SJSA1 (cell line): ENCODE measurements around the gene METRN. TPM values are rescaled to one million over a fixed set of nuclear protein-coding genes. Genes with fewer than 3 reads are reported as not detected.
A peak's percentile ranks its signal among the peaks of the same experiment; 100 is the strongest.

Experiments
- DNase-seq, 2 experiments: peaks; one replicate each; pipeline ENCODE4 v3.0.0-alpha.2; 2015 to 2020; ENCODE audit warnings: low spot score in 2 of 2, low read depth in 1 of 2
- H3K27ac ChIP-seq: fragments of 250-450 bp; sonication (Bioruptor Pico); 2 replicates; pipeline ENCODE4 v1.5.1; 2020; ENCODE audit warnings: mild to moderate bottlenecking, moderate library complexity
- H3K27me3 ChIP-seq: fragments of 250-450 bp; sonication (Bioruptor Pico); replicated peaks from 2 replicates; pipeline ENCODE4 v1.5.1; 2020; ENCODE audit warnings: mild to moderate bottlenecking, moderate library complexity
- H3K36me3 ChIP-seq: fragments of 250-450 bp; sonication (Bioruptor Pico); 2 replicates; pipeline ENCODE4 v1.5.1; 2020; ENCODE audit warnings: mild to moderate bottlenecking
- H3K4me1 ChIP-seq: fragments of 250-450 bp; sonication (Bioruptor Pico); replicated peaks from 2 replicates; pipeline ENCODE4 v1.6.1; 2021; ENCODE audit warnings: mild to moderate bottlenecking
- H3K4me3 ChIP-seq: fragments of 250-450 bp; sonication (Bioruptor Pico); 2 replicates; pipeline ENCODE4 v1.5.1; 2020; ENCODE audit warnings: mild to moderate bottlenecking
- H3K9me3 ChIP-seq: fragments of 250-450 bp; sonication (Bioruptor Pico); replicated peaks from 2 replicates; pipeline ENCODE4 v1.5.1; 2020; ENCODE audit warnings: mild to moderate bottlenecking
- total RNA-seq: library from RNA; depleted of rRNA; stranded (reverse); fragments of >200 nt; shearing (Covaris generic); gene quantifications from 2 replicates; pipeline ENCODE4 v1.2.3, GENCODE V29; 2014; rRNA removed

Gene METRN
- total RNA-seq: 75.5 and 99.3 TPM in 2 replicates

GRCh38 chr16:714558-715476, at the start of gene METRN:
Gene METRN, plus strand, starts transcription at chr16:715118. Its CDS starts 172 bp downstream, at chr16:715290.
- Histone ChIP-seq H3K36me3 (peaks cover 3% of the 10 kb centered on the region; the same call in 1 of the 2 replicates), H3K27me3 (peaks cover 12% of the 10 kb centered on the region), H3K4me1 (peaks cover 38% of the 10 kb centered on the region), H3K27ac (no peak within 1 kb of the TSS), H3K4me3 (peak within 1 kb of the TSS; percentile 62), H3K9me3 (peaks cover 3% of the 10 kb centered on the region; the same call in 1 of the 2 replicates)
- peak; percentile 84 to 92 for DNase-seq

DNA sequence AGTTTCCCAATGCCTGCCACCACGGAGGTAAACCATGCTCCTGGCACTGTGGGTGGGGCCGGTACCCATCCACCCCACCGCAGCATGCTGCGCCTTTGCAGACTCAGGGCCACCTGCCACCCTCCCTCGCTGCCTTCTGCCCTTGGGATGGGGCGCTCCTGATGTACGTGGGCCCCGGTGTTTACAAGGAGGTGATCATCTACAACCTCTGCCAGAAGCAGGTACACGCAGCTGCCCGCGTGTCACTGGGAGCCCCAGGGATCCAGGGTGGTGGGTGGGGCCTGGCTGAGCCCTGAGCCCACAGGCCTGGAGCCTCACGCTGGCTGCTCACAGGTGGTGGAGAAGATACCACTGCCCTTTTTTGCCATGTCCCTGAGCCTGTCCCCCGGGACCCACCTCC, 48.3 kb upstream of the METRN start:
- H3K36me3 ChIP-seq: peaks cover 47% of the 10 kb centered on the region
- no peak overlapping the region for H3K4me3 ChIP-seq
- no peaks in the 10 kb centered on the region for H3K9me3 ChIP-seq

DNA sequence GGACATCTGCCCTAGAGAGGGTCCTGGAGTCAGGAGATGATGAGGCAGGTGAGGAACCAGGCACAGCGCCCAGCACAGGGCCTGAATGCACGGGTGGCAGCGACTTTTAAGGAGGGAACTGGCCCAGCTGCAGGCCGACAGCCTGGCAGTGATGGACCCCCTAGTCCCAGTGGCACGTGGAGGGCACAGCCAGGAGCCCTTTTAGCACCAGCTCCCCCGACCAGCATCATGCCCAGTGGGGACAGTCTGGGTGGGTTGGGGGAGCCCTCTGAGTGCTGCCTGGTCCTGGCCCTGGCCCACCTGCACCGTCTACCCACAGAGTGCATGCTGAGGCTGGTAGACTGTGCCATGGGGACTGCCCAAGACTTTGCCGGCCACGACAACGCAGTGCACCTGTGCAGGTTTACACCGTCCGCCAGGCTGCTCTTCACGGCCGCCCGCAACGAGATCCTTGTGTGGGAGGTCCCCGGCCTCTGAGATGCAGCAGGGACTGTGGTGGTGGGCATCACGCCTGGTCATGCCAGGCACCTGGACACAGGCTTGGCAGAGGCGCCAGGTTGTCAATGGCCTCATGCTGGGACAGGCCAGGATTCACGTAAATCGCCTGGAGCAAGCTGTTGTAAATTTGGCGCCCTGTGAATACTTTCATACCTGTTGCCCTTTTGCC, 47.7 kb upstream of the METRN start:
- Histone ChIP-seq H3K4me1 (peaks cover 10% of the 10 kb centered on the region), H3K4me3 (peak overlapping the region; percentile 80), H3K27ac (no peak overlapping the region), H3K27me3 (no peaks in the 10 kb centered on the region), H3K36me3 (peaks cover 53% of the 10 kb centered on the region), H3K9me3 (no peaks in the 10 kb centered on the region)
- DNase-seq: no peak

More for the DNA sequence above, 48.3 kb upstream of the METRN start:
- H3K4me1 ChIP-seq: peaks cover 10% of the 10 kb centered on the region
- DNase-seq: no peak
- H3K27me3 ChIP-seq: no peaks in the 10 kb centered on the region
- no peak overlapping the region for H3K27ac ChIP-seq

GRCh38 chr16:667780-668518, 47.0 kb upstream of the METRN start, which contains the start of gene RHOT2:
Gene RHOT2, plus strand, starts transcription at chr16:668132. Its CDS starts 68 bp downstream, at chr16:668200.
- Histone ChIP-seq H3K4me1 (peaks cover 10% of the 10 kb centered on the region), H3K9me3 (no peaks in the 10 kb centered on the region), H3K27me3 (no peaks in the 10 kb centered on the region), H3K27ac (peak within 1 kb of the TSS; percentile 23; the same call in 1 of the 2 replicates), H3K4me3 (peak within 1 kb of the TSS; percentile 80), H3K36me3 (peaks cover 58% of the 10 kb centered on the region)
- DNase-seq: peak; percentile 68 to 93

DNA sequence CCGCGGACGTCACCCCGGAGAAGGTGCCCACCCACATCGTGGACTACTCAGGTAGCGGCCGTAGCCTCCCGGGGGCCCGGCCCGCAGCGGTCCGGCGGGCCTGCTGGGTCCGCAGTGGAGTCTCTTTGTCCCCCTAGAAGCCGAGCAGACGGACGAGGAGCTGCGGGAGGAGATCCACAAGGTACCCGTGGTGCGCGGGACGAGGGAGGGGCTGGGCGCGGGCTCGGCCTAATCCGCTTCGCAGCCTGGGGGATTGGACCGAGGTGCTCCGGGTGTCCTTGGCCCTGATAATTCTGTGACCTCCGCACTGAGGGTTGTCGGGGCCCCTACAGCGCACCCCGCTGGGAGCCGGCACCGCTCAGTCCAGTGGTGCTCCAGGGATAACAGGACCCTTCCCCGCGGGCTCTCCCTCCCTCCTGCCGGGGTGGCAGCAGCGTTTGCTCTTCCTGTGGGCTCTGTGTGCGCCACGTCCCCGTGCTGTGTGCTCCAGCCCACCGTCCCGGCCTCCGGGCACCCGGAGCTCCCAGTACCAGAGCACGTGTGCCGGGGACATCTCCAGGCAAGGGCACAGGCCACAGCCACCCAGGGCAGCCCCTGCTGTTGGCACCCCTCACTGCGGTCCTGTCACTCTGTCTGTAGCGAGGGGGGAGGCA, 46.3 kb upstream of the METRN start:
- Histone ChIP-seq H3K4me3 (peak overlapping the region; percentile 80), H3K36me3 (peaks cover 65% of the 10 kb centered on the region), H3K4me1 (peaks cover 10% of the 10 kb centered on the region), H3K27ac (peak overlapping the region; percentile 23; the same call in 1 of the 2 replicates), H3K9me3 (no peaks in the 10 kb centered on the region), H3K27me3 (no peaks in the 10 kb centered on the region)
- peak in 1 of 2 experiments; percentile 26 for DNase-seq

GRCh38 chr16:669666-670065, 45.3 kb upstream of the METRN start:
- Histone ChIP-seq H3K27ac (no peak overlapping the region), H3K36me3 (peaks cover 72% of the 10 kb centered on the region), H3K4me3 (peak overlapping the region; percentile 80; the same call in 1 of the 2 replicates), H3K27me3 (no peaks in the 10 kb centered on the region), H3K9me3 (no peaks in the 10 kb centered on the region), H3K4me1 (peaks cover 10% of the 10 kb centered on the region)
- no peak for DNase-seq

GRCh38 chr16:670485-671352, 44.2 kb upstream of the METRN start:
- Histone ChIP-seq H3K36me3 (peaks cover 72% of the 10 kb centered on the region), H3K4me1 (peaks cover 13% of the 10 kb centered on the region), H3K27me3 (no peaks in the 10 kb centered on the region), H3K9me3 (no peaks in the 10 kb centered on the region), H3K27ac (no peak overlapping the region), H3K4me3 (no peak overlapping the region)
- DNase-seq: no peak

- Histone ChIP-seq H3K27me3 (no peaks in the 10 kb centered on the region), H3K9me3 (no peaks in the 10 kb centered on the region), H3K27ac (no peak overlapping the region), H3K4me3 (no peak overlapping the region), H3K4me1 (peaks cover 13% of the 10 kb centered on the region), H3K36me3 (peaks cover 70% of the 10 kb centered on the region)
- DNase-seq: no peak
These were observed 43.4 kb upstream of the METRN start for GRCh38 chr16:671353-672131.

DNA sequence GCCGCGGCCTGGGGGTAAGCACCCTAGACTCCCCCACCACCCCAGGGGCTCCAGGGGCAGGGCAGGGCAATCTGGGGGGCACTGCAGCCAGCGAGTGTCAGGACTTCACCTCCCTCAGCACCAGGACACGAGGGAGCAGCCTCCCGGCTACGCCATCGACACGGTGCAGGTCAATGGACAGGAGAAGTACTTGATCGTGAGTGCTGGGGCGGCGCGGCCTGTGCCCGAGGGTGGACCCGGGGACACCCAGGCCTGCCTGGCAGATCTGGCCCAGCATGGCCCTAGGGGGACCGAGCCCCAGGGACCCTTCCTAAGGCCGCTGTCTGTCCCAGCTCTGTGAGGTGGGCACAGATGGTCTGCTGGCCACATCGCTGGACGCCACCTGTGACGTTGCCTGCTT, 42.5 kb upstream of the METRN start:
- H3K9me3 ChIP-seq: no peaks in the 10 kb centered on the region
- H3K27me3 ChIP-seq: no peaks in the 10 kb centered on the region
- DNase-seq: no peak
- H3K4me1 ChIP-seq: peaks cover 13% of the 10 kb centered on the region
- no peak overlapping the region for H3K4me3 ChIP-seq
- H3K27ac ChIP-seq: no peak overlapping the region
- H3K36me3 ChIP-seq: peaks cover 66% of the 10 kb centered on the region

DNA sequence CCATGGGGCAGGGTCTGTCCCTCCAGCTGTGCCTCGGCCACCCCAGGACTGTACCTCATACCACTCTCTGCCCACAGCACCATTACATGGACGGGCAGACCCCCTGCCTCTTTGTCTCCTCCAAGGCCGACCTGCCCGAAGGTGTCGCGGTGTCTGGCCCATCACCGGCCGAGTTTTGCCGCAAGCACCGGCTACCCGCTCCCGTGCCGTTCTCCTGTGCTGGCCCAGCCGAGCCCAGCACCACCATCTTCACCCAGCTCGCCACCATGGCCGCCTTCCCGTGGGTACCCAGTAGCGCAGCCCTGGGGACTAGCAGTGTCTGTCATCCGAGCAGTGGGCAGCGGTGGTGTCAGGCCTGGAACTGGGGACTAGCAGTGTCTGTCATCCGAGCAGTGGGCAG, 42.1 kb upstream of the METRN start:
- Histone ChIP-seq H3K36me3 (peaks cover 64% of the 10 kb centered on the region), H3K27ac (no peak overlapping the region), H3K9me3 (no peaks in the 10 kb centered on the region), H3K4me1 (peaks cover 13% of the 10 kb centered on the region), H3K4me3 (no peak overlapping the region), H3K27me3 (no peaks in the 10 kb centered on the region)
- DNase-seq: no peak

DNA sequence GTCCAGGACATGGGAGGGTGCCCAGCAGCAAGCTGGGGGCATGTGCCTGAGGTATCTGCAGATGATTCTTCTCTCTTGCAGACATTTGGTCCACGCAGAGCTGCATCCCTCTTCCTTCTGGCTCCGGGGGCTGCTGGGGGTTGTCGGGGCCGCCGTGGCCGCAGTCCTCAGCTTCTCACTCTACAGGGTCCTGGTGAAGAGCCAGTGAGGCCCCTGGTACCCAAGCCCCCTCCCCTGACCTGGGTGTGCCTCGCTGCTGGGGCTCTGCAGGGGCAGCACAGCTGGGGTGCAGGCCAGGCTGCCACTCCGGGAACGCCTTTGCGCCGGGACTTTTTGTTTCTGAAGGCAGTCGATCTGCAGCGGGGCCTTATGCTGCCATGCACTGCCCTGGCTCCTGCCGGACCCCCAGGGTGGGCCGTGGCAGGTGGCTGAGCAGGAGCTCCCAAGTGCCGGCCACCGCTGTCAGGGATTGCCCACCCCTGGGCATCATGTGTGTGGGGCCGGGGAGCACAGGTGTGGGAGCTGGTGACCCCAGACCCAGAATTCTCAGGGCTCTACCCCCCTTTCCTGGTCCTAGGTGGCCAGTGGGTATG, 41.4 kb upstream of the METRN start:
- Histone ChIP-seq H3K9me3 (no peaks in the 10 kb centered on the region), H3K4me3 (no peak overlapping the region)

More for the DNA sequence above, 41.4 kb upstream of the METRN start:
- no peak overlapping the region for H3K27ac ChIP-seq
- H3K36me3 ChIP-seq: peaks cover 58% of the 10 kb centered on the region
- DNase-seq: no peak
- peaks cover 13% of the 10 kb centered on the region for H3K4me1 ChIP-seq
- no peaks in the 10 kb centered on the region for H3K27me3 ChIP-seq
